HG02943 (cell line): ENCODE data around the gene LUC7L3.

Experiments
- ATAC-seq: cut with Tn5 transposase; IDR thresholded peaks from one replicate; pipeline ENCODE4 v1.9.1; 2021; ENCODE audit warnings: mild to moderate bottlenecking, low read depth, moderate library complexity; ENCODE audit not compliant: unreplicated experiment

The LUC7L3 gene

DNA sequence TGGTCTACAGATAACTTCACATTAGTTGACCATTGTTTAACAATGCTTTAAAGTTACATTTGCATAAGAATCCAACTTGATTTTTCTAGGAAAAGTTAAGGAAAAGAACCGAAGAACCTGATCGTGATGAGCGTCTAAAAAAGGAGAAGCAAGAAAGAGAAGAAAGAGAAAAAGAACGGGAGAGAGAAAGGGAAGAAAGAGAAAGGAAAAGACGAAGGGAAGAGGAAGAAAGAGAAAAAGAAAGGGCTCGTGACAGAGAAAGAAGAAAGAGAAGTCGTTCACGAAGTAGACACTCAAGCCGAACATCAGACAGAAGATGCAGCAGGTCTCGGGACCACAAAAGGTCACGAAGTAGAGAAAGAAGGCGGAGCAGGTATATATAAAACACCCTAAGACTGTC is 26.2 kb downstream of the LUC7L3 start:
- no peak for ATAC-seq

DNA sequence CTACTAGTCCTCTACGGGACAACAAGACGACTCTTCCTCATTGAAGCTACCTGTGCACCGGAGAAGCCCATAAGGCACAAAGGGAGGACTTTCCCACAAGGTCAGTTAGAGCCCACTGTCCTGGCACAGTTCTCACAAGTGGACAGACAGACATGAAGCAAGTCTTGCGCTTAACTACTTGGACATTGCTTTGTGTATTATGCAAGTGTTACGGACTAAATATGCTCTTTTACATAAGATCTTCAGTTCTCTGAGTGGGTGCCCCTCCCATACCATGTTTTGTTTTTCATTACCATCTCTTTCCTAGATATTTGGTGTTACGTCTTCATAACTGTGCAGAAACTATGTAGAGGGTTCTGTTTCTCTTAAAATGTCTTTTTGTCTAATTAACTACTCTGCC is 29.8 kb downstream of the LUC7L3 start:
- no peak for ATAC-seq

DNA sequence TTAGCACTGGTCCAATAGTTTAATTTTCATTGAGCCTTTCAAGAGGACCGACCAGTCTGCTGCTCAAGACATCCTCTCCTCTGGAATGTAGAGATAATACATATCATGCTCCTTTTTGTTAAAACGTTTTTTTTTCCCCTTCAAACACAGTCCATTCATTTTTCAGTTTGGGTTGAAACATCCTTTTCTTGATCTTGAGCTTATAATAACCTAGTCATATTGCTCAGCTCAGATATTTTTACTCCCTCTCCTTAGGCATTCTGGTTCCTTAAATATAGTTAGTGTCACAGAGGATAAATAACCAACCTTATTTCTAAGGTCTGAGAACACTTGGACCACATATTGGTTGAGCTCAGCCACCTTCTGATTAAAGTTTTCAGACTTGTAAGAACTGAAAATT is 35.1 kb downstream of the LUC7L3 start:
- ATAC-seq = no peak

DNA sequence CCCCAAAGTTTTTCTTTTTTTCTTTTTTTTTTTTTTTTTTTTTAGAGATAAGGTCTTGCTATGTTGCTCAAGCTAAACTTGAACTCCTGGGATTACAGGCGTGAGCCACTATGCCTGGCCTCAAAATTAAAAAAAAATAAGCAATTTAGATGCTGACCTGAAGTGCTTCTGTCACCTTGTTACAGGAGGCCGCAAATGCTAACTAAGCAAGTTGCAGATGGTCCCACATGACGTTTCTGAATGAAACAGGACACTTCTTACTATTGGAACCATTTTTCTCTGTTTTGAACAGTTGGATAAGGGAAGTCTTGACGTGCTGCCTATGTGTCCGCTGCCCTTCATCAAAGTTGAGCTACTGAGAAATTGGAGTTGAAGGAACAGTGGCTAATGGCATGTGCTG is 39.1 kb downstream of the LUC7L3 start:
- no peak for ATAC-seq

GRCh38 chr17:50758989-50759544 is 39.7 kb downstream of the LUC7L3 start:
- no peak for ATAC-seq

- no peak for ATAC-seq
Observed at GRCh38 chr17:50762177-50762576, 42.8 kb downstream of the LUC7L3 start.

GRCh38 chr17:50763716-50764475 is 44.5 kb downstream of the LUC7L3 start:
- ATAC-seq = no peak

GRCh38 chr17:50764734-50765149 is 45.3 kb downstream of the LUC7L3 start:
- no peak for ATAC-seq

DNA sequence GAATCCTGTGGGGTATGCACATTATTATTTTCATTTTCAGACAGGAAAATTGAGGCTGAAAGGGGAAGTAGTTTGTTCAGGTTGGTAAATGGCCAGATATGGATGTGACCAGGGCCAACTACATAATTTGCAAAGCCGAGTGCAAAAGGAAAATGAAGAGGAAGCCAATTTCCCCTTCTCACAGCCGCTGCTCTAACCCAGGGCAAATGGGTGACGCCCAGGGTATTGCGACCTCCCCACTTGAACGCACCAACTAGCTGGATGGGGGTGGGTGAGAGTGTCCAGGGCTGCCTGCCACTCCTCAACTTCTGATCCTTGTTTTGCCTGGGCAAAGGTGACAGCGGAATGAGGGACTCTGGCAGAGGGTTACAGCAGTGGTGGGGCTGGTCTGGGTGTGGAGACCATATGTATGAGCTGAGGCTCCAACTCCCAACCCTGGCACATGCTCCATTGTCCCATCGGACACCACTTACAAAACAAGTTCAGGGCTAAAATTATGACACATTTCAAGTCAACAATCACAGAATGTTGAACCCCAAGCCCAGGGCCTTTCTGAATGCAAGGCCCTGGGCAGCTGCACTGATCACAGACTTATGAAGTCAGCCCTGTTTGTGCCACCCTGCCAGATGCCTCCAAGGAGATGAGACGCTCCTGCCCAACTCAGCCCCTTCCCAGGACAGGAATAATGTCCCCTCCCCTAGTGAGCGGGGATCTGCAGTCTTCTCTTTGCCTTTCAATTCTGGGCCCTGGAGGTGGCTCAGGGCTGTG is 46.2 kb downstream of the LUC7L3 start:
- ATAC-seq = no peak

GRCh38 chr17:50766222-50767023 is 47.0 kb downstream of the LUC7L3 start:
- no peak for ATAC-seq

- no peak for ATAC-seq
Observed at GRCh38 chr17:50767030-50767429, 47.6 kb downstream of the LUC7L3 start.

DNA sequence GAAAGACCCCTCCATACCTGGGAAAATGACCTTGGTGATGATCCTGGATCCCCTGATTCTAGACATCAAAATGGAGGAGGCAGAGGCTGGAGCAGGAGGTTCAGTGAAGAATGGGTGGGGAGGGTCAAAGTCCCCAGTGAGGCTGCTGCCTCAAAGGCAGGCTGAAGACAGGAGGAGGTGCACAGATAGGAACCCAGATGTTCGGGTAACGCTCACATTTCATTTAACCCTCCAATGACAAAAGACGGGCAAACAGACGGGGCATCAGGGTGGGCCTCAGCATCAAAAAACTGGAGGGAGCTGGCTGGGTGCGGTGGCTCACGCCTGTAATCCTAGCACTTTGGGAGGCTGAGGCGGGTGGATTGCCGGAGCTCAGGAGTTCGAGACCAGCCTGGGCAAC is 48.0 kb downstream of the LUC7L3 start, which contains the start of gene ANKRD40CL:
Gene ANKRD40CL, minus strand, starts transcription at position 73 of the 400 bp plus-strand sequence. CDS start 605 bp downstream, outside the sequence.
- no peak for ATAC-seq

- no peak for ATAC-seq
Observed at GRCh38 chr17:50768346-50768761, 49.0 kb downstream of the LUC7L3 start.

DNA sequence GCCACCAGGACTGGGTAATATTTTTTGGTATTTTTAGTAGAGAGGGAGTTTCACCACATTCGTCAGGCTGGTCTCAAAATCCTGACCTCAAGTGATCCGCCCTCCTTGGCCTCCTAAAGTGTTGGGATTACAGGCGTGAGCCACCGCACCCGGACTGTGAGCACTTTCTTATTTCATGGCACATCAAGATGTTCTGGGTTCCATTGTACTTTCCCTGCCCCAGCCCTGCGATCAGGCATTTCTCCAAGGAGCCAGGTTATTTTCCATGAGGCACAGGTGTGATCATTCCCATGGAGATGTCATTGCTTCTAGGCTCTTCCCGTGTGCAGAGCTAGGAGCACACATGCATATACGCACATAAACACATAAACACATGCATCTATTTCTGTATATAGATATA is 50.5 kb downstream of the LUC7L3 start:
- no peak for ATAC-seq

GRCh38 chr17:50770346-50770745 is 50.9 kb downstream of the LUC7L3 start:
- ATAC-seq = no peak

DNA sequence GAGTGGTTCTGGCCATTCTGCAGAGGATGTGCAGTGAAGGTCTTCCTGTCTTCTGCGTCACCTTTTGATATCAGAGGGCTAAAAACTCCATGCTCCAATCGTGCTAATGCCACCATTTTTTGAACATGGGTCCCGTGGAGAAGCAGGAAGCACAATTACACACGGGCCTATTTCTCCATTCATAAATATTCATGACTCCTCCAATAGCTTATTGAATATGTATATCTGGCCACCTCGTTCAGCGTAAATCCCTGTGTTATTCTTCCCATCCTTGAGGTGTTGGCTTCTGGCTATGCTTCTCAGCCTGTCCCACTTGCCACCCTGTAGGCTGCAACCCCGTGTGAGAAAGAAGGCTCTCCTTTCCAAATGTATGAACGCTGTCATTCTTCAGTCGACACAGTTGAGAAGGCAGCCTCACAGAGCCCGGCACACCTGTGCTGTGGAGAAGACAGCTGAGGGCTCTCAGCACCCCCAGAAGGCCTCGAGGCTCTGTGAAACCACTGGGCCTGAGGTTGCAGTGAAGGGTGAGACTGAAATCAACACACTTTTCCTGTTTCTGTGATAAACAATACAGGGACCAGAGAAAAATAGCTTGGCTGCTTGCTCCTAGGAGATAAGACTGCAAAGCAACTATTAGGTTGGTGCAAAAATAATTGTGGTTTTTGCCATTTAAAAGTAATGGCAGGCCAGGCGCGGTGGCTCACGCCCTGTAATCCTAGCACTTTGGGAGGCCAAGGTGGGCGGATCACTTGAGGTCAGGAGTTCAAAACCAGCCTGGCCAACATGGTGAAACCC is 52.8 kb downstream of the LUC7L3 start:
- no peak for ATAC-seq

- no peak for ATAC-seq
Observed at GRCh38 chr17:50774225-50774803, 54.9 kb downstream of the LUC7L3 start.

DNA sequence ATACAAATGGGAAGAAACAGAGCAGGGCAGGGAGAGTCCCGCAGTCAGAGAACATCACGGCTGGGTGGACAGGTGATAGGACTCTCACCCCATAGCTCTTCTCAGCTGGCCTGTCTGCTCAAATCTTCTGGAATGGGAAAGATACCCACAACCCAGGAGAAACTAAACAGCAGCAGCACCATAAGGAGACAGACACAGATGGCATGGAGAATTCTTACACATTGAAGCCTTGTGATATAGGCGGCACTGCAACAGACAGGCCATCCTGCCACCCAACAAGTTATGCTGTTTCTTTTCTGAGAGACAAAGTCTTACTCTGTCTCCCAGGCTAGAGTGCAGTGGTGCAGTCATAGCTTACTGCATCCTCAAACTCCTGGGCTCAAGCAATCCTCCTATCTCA is 56.5 kb downstream of the LUC7L3 start:
- no peak for ATAC-seq

DNA sequence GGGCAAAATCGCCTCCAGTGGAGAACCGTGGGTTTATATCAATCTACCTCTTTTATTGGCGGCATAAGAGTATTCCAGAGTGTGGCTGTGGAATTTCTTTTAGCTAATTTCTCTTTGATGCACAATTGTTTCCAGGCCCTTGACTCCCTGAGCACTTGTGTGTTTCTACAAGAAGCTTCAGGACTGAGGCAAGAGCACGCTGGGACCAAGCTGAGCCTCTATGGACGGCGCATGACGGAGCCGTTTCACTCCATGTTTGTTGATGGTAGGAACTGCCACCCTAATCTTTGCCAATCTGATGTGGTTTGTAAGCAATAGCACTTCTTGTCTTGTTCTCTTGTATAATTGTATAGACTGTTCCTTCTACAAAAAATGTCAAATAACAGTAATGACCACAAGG is 59.1 kb downstream of the LUC7L3 start:
- no peak for ATAC-seq

- ATAC-seq = no peak
Observed at GRCh38 chr17:50778988-50779387, 59.6 kb downstream of the LUC7L3 start.
